Endothelial cell of umbilical vein (primary cell): Measurements from ENCODE around the gene NMRAL1. TPM values are rescaled to one million over a fixed set of nuclear protein-coding genes. Genes with fewer than 3 reads are reported as not detected.

ENCODE experiments used
- BruUV-seq: library from RNA; stranded (reverse); fragments of 400-500 nt; replicated peaks from 2 replicates; lab custom pipeline; 2021; lab: Mats Ljungman, UMichigan
- CTCF ChIA-PET: fragments of 300-600, 350-600 bp; sonication (Branson Sonifier 250); formaldehyde crosslinking; loops from one replicate; lab custom pipeline; 2021; ENCODE audit warnings: antibody characterized with exemption, inconsistent platforms; lab: Charles Lee
- POLR2A ChIA-PET: fragments of 300-600, 350-600 bp; sonication (Branson Sonifier 250); formaldehyde crosslinking; loops from one replicate; lab custom pipeline; 2021; ENCODE audit warnings: antibody characterized with exemption, inconsistent platforms; lab: Charles Lee
- DNase-seq: peaks from one replicate; pipeline ENCODE4 v3.0.0-alpha.2; 2011; ENCODE audit warnings: low read depth, low spot score
- FAIRE-seq: peaks from 2 replicates; lab custom pipeline; 2011; peaks lifted over from hg19 to GRCh38; lab: Jason Lieb, UNC
- H2AFZ ChIP-seq: 2 replicates; pipeline ENCODE4 v1.6.0; 2012; ENCODE audit warnings: low read depth, low read length, control low read depth, inconsistent platforms
- H3K27ac ChIP-seq: 2 replicates; pipeline ENCODE4 v1.5.1; 2011; ENCODE audit warnings: low read depth, mild to moderate bottlenecking, control low read depth, low read length, moderate library complexity; ENCODE audit not compliant: insufficient read depth
- H3K27me3 ChIP-seq, 2 experiments: 2 replicates each; pipeline versions ENCODE4 v1.6.0 to v1.6.1; 2011; ENCODE audit warnings: low read length in 2 of 2, mixed read lengths in 1 of 2; ENCODE audit not compliant: control insufficient read depth in 2 of 2, insufficient read depth in 2 of 2
- H3K36me3 ChIP-seq, 2 experiments: 2 replicates in 1 of 2; 3 replicates in 1 of 2; pipeline ENCODE4 v1.5.1; 2011; ENCODE audit warnings: low read length in 2 of 2, mild to moderate bottlenecking in 1 of 2, moderate library complexity in 1 of 2; ENCODE audit not compliant: control insufficient read depth in 2 of 2, insufficient read depth in 2 of 2; ENCODE audit errors: extremely low read depth in 1 of 2
- H3K4me1 ChIP-seq: 3 replicates; pipeline ENCODE4 v1.5.1; 2011; ENCODE audit warnings: mild to moderate bottlenecking, low read length; ENCODE audit not compliant: control insufficient read depth, insufficient read depth; ENCODE audit errors: extremely low read depth
- H3K4me2 ChIP-seq: 2 replicates; pipeline ENCODE4 v1.6.1; 2011; ENCODE audit warnings: low read length, control low read depth, mixed read lengths; ENCODE audit not compliant: insufficient read depth
- H3K4me3 ChIP-seq, 3 experiments: fragments of 200-600 bp in 1 of 3; sonication (generic), shearing (Covaris generic) in 1 of 3; replicated peaks in 1 of 3; 2 replicates each; pipeline ENCODE4 v1.5.1; 2011 to 2016; ENCODE audit warnings: control low read depth in 3 of 3, low read length in 3 of 3, mild to moderate bottlenecking in 2 of 3, inconsistent platforms in 1 of 3, low read depth in 1 of 3, moderate library complexity in 1 of 3; ENCODE audit not compliant: insufficient read depth in 1 of 3
- H3K79me2 ChIP-seq: 2 replicates; pipeline ENCODE4 v1.6.0; 2012; ENCODE audit warnings: low read length, inconsistent platforms; ENCODE audit not compliant: control insufficient read depth, insufficient read depth
- H3K9ac ChIP-seq: replicated peaks from 2 replicates; pipeline ENCODE3; 2011; ENCODE audit warnings: low read length, control low read depth; ENCODE audit not compliant: insufficient read depth; ENCODE audit errors: extremely low read depth
- H3K9me1 ChIP-seq: replicated peaks from 3 replicates; pipeline ENCODE4 v1.6.0; 2011; ENCODE audit warnings: mild to moderate bottlenecking, low read length; ENCODE audit not compliant: control insufficient read depth, insufficient read depth; ENCODE audit errors: extremely low read depth
- H3K9me3 ChIP-seq: replicated peaks from 2 replicates; pipeline ENCODE4 v1.5.1; 2012; ENCODE audit warnings: low read length, inconsistent platforms; ENCODE audit not compliant: control insufficient read depth, insufficient read depth
- H4K20me1 ChIP-seq: replicated peaks from 2 replicates; pipeline ENCODE3; 2011; ENCODE audit warnings: mild to moderate bottlenecking, low read length; ENCODE audit not compliant: control insufficient read depth, insufficient read depth; ENCODE audit errors: extremely low read depth
- CTCF ChIP-seq, 2 donors: IDR thresholded peaks; 1 replicate in 1 of 2; 2 replicates in 1 of 2; pipeline ENCODE4 v1.5.1; 2011; ENCODE audit warnings: low read length in 2 of 2, mild to moderate bottlenecking in 2 of 2, moderate library complexity in 2 of 2, control low read depth in 1 of 2, inconsistent platforms in 1 of 2, low read depth in 1 of 2; ENCODE audit not compliant: insufficient read depth in 1 of 2; ENCODE audit errors: extremely low read depth in 1 of 2
- EZH2 ChIP-seq: IDR thresholded peaks from 2 replicates; pipeline ENCODE4 v1.6.1; 2012; ENCODE audit warnings: borderline replicate concordance, low read depth, mild to moderate bottlenecking, moderate library complexity, low read length, inconsistent platforms; ENCODE audit not compliant: severe bottlenecking
- FOS ChIP-seq: IDR thresholded peaks from 2 replicates; pipeline ENCODE4 v1.6.1; 2011; ENCODE audit warnings: mild to moderate bottlenecking, low read length, moderate library complexity, borderline replicate concordance; ENCODE audit not compliant: insufficient read depth
- MAX ChIP-seq: IDR thresholded peaks from 2 replicates; pipeline ENCODE4 v1.6.1; 2011; ENCODE audit not compliant: insufficient read depth, insufficient read length
- MYC ChIP-seq: IDR thresholded peaks from one replicate; pipeline ENCODE4 v1.6.1; 2011; ENCODE audit warnings: mild to moderate bottlenecking, low read depth, low read length
- POLR2A ChIP-seq: IDR thresholded peaks from 2 replicates; pipeline ENCODE4 v1.6.1; 2012; ENCODE audit warnings: low read depth, mild to moderate bottlenecking, control low read depth, low read length
- POLR2AphosphoS5 ChIP-seq: IDR thresholded peaks from 2 replicates; pipeline ENCODE4 v1.6.1; 2012; ENCODE audit warnings: low read depth, mild to moderate bottlenecking, control low read depth, low read length, moderate library complexity; ENCODE audit not compliant: insufficient read depth
- dilution Hi-C: fragments of 300-500 bp; cut with MboI; formaldehyde crosslinking; loops from one replicate; pipeline ENCODE4 v1.15.0; 2019; ENCODE audit warnings: low sequenced_read_pairs; ENCODE audit not compliant: extremely low pct_ligation_motif_present
- intact Hi-C: fragments of 100-400 bp; cut with micrococcal nuclease; formaldehyde crosslinking; loops from one replicate; pipeline ENCODE4 v1.10.0; 2022
- polyA plus RNA-seq, 4 experiments: library from polyadenylated mRNA; depleted of rRNA in 3 of 4; stranded (reverse) in 3 of 4; unstranded in 1 of 4; fragments of >200 nt; gene quantifications; 2 replicates each; pipeline versions ENCODE4 v1.2.1 to v1.2.3, GENCODE V29; 2011 to 2012; ENCODE audit warnings: missing spikeins in 1 of 4
- total RNA-seq: library from RNA; stranded (reverse); gene quantifications from 2 replicates; pipeline ENCODE4 v1.2.3, GENCODE V29; 2021

Gene NMRAL1
- total and polyA plus RNA-seq, 2 donors (not counting 3 experiments of a cell fraction or from before 2014, with no cell fraction given): 48.0 to 84.4 TPM

GRCh38 chr16:4481526-4481925 is 7.1 kb upstream of the NMRAL1 start:
- no TSS peak for BruUV-seq
- ChIA-PET POLR2A (no interaction called here), CTCF (interaction anchor here (1.0 kb wide), 2 partner anchors 67 to 104 kb away, joined by 3 read pairs; no protein-coding TSS in a partner anchor)
- intact Hi-C loops (no loop called here), dilution Hi-C loops (no loop called here)
- no peaks in the 10 kb centered on the region for H3K9me1 ChIP-seq
- no peak overlapping the region for H3K4me3 ChIP-seq
- no peak overlapping the region for H3K27ac ChIP-seq
- peaks cover 0 to 3% of the 10 kb centered on the region in 2 experiments for H3K36me3 ChIP-seq
- no peak overlapping the region for H2AFZ ChIP-seq
- H3K79me2 ChIP-seq: peaks cover 37% of the 10 kb centered on the region
- H3K4me1 ChIP-seq: peaks cover 15% of the 10 kb centered on the region
- no peak overlapping the region for H3K9ac ChIP-seq
- TF ChIP-seq EZH2 (no peak), FOS (no peak), MYC (no peak), POLR2A (no peak), CTCF (IDR thresholded peaks at IDR 0.05; ENCODE audit: extremely low read depth in 1 of 2, insufficient read depth in 1 of 2, low read depth in 1 of 2, low read length in 2 of 2) (no peak), MAX (no peak), POLR2AphosphoS5 (no peak)
- H3K9me3 ChIP-seq: no peaks in the 10 kb centered on the region
- DNase-seq (no peak), FAIRE-seq (no peak)
- peaks cover 2% of the 10 kb centered on the region for H4K20me1 ChIP-seq
- no peaks in the 10 kb centered on the region for H3K27me3 ChIP-seq
- no peak overlapping the region for H3K4me2 ChIP-seq
